ENCODE data around the gene SLC37A1. TPM values are rescaled to one million over a fixed set of nuclear protein-coding genes. Genes with fewer than 3 reads are reported as not detected.

SLC37A1 gene
- total and polyA plus RNA-seq, 9 of the 15 experiments (the other 6 are each of a cell fraction or from before 2014, with no cell fraction given) = 0.06 to 3.4 (median 0.40) TPM

DNA sequence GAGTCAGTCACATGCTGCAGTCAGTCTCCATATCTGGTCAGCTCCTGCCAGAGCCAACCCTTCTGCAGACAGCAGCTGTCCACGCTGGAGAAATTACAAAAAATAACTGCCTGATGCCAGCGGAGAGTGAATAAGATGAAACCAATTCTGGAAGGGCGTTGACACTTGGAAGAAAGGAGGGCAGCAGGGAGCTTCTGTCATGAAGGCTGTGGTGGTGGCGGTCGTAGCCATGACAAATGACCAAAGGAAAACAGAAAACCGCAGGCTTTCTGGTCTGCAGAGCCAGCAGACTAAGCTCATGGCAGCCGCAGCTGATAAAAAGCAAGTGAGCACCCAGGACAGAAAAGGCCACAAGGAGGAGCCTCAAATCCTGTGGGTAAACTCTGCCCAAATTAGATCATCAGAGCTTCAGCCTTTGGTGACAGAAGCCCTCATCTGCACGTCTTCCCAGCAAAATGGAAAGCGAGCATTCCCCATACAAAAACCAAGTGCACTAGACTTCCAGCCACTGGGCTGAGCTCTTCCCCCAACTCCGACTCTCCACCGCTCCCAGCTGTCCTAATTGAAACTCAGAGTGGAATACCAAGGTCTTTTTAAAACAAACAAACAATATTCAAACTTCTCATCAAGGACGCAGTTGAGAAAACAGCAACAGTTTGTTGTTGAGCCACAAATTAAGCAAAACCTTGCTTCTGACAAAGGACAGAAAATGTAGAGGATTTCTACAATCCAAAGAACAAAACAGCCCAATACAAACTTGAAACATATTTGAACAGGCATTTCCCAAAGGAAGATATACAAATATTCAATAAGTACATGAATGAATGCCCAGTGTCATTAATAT lies 46.3 kb upstream of the SLC37A1 start (continued):
- TF ChIP-seq, protein P1, sequence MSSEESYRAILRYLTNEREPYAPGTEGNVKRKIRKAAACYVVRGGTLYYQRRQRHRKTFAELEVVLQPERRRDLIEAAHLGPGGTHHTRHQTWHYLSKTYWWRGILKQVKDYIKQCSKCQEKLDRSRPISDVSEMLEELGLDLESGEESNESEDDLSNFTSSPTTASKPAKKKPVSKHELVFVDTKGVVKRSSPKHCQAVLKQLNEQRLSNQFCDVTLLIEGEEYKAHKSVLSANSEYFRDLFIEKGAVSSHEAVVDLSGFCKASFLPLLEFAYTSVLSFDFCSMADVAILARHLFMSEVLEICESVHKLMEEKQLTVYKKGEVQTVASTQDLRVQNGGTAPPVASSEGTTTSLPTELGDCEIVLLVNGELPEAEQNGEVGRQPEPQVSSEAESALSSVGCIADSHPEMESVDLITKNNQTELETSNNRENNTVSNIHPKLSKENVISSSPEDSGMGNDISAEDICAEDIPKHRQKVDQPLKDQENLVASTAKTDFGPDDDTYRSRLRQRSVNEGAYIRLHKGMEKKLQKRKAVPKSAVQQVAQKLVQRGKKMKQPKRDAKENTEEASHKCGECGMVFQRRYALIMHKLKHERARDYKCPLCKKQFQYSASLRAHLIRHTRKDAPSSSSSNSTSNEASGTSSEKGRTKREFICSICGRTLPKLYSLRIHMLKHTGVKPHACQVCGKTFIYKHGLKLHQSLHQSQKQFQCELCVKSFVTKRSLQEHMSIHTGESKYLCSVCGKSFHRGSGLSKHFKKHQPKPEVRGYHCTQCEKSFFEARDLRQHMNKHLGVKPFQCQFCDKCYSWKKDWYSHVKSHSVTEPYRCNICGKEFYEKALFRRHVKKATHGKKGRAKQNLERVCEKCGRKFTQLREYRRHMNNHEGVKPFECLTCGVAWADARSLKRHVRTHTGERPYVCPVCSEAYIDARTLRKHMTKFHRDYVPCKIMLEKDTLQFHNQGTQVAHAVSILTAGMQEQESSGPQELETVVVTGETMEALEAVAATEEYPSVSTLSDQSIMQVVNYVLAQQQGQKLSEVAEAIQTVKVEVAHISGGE (CRISPR knock-in tag; IDR thresholded peaks at IDR 0.05) = no peak
- TF ChIP-seq ZZZ3 (IDR thresholded peaks at IDR 0.05) (no peak), NUFIP1 (IDR thresholded peaks at IDR 0.05; ENCODE audit: partially characterized antibody) (no peak), SMARCC2 (IDR thresholded peaks at IDR 0.05; ENCODE audit: low read depth) (no peak), OTX1 (CRISPR knock-in tag; IDR thresholded peaks at IDR 0.05) (no peak), ZNF121 (CRISPR knock-in tag; conservative IDR thresholded peaks at IDR 0.05) (no peak), CBFB (CRISPR knock-in tag; IDR thresholded peaks at IDR 0.05) (peak; percentile 91), TAF9B (IDR thresholded peaks at IDR 0.05; ENCODE audit: partially characterized antibody) (no peak), RHOXF2B (CRISPR knock-in tag; conservative IDR thresholded peaks at IDR 0.05) (no peak)
- TF ChIP-seq, protein P2, sequence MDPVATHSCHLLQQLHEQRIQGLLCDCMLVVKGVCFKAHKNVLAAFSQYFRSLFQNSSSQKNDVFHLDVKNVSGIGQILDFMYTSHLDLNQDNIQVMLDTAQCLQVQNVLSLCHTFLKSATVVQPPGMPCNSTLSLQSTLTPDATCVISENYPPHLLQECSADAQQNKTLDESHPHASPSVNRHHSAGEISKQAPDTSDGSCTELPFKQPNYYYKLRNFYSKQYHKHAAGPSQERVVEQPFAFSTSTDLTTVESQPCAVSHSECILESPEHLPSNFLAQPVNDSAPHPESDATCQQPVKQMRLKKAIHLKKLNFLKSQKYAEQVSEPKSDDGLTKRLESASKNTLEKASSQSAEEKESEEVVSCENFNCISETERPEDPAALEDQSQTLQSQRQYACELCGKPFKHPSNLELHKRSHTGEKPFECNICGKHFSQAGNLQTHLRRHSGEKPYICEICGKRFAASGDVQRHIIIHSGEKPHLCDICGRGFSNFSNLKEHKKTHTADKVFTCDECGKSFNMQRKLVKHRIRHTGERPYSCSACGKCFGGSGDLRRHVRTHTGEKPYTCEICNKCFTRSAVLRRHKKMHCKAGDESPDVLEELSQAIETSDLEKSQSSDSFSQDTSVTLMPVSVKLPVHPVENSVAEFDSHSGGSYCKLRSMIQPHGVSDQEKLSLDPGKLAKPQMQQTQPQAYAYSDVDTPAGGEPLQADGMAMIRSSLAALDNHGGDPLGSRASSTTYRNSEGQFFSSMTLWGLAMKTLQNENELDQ (CRISPR knock-in tag; IDR thresholded peaks at IDR 0.05; ENCODE audit: borderline replicate concordance) = no peak
- TF ChIP-seq, protein P3, sequence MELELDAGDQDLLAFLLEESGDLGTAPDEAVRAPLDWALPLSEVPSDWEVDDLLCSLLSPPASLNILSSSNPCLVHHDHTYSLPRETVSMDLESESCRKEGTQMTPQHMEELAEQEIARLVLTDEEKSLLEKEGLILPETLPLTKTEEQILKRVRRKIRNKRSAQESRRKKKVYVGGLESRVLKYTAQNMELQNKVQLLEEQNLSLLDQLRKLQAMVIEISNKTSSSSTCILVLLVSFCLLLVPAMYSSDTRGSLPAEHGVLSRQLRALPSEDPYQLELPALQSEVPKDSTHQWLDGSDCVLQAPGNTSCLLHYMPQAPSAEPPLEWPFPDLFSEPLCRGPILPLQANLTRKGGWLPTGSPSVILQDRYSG (tag; conservative IDR thresholded peaks at IDR 0.05; ENCODE audit: low read depth) = no peak
- TF ChIP-seq, protein P4, sequence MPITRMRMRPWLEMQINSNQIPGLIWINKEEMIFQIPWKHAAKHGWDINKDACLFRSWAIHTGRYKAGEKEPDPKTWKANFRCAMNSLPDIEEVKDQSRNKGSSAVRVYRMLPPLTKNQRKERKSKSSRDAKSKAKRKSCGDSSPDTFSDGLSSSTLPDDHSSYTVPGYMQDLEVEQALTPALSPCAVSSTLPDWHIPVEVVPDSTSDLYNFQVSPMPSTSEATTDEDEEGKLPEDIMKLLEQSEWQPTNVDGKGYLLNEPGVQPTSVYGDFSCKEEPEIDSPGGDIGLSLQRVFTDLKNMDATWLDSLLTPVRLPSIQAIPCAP (CRISPR knock-in tag; IDR thresholded peaks at IDR 0.05; ENCODE audit: borderline replicate concordance) = no peak
- TF ChIP-seq, protein P5, sequence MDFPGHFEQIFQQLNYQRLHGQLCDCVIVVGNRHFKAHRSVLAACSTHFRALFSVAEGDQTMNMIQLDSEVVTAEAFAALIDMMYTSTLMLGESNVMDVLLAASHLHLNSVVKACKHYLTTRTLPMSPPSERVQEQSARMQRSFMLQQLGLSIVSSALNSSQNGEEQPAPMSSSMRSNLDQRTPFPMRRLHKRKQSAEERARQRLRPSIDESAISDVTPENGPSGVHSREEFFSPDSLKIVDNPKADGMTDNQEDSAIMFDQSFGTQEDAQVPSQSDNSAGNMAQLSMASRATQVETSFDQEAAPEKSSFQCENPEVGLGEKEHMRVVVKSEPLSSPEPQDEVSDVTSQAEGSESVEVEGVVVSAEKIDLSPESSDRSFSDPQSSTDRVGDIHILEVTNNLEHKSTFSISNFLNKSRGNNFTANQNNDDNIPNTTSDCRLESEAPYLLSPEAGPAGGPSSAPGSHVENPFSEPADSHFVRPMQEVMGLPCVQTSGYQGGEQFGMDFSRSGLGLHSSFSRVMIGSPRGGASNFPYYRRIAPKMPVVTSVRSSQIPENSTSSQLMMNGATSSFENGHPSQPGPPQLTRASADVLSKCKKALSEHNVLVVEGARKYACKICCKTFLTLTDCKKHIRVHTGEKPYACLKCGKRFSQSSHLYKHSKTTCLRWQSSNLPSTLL (IDR thresholded peaks at IDR 0.05) = no peak

All from K562 (cell line).